Stimulated activated CD8-positive, alpha-beta memory T cell treated with anti-CD3 and anti-CD28 coated beads, Interleukin-7, amount 100 ng/mL, for 24 hours (primary cell): ENCODE data around the gene CHST12.
"Not testable (repeated sequence)": the region's sequence is repeated elsewhere in the genome, so short reads cannot be mapped to it uniquely, and the experiment has no call there.

ENCODE experiments used
- DNase-seq: peaks from one replicate; pipeline ENCODE4 v3.0.0-alpha.2; 2020; ENCODE audit warnings: low read depth

Gene CHST12

DNA sequence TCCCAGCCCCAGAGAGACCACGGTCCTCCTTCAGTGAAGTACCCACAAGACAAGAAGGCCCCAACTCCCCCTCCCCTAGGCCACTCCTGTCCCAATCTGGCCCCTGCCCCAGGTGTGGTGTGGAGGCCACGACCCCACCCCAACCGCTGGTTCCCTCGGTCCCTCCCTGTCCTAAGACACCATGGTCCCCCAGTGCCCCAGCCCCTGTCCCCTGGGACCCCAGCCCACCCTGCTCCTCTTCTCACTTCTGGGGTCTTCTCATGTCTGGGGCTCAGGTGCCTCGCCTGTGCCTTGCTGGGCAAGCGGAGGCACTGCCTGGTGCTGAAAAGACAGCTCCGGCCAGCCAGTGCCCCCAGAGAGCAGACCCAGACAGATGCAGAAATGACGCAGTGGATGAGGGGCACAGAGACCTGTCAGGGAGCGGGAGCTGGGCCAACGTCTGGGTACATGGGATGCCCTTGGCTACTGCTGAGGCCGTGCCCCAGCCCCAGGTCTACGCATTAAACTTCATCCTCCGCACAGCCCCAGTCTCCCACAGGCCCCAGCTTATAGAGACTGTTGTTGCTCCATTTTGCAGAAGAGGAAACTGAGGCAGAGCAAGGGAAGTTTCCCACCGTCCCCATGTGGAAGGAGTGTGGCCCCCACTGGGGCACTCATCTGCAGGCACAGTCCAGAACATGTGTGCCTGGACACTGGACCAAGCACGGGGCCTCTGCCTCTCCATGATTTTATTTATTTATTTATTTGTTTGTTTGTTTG lies 58.0 kb downstream of the CHST12 start:
- no peak for DNase-seq

DNA sequence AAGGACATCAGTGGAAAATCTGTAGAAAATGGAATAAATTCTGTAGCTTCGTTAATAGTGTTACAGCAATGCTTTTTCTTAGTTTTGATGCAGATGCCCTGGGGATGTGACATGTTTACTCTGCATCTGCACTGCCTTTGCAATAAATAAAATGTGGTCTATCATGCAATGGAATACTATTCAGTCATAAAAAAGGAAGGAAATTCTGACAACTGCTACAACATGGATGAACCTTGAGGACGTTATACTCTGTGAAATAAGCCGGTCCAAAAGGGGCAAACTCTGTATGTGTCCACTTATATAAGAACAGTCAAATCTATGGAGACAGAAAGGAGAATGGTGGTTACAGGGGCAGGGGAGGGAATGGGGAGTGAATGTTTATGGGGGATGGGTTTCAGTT lies 59.3 kb downstream of the CHST12 start:
- DNase-seq, result no peak

DNA sequence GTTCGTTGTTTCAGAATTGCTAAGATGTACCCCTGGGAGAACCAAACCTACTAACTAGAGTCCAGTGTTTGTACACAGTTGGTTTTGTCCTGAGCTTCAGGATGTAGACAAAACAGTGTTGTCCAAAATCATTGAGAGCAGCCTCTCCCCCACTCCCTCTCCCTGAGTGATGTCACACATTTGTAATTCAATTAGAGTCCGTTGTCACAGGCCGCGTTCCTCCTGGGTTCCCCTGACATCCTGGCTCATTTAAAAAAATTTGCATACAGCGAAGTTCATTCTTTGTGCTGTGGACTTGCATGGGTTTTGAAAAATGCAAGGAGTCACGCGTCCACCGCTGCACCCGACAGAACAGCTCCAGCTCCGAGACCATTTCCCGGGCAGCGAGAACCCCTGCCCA lies 62.5 kb downstream of the CHST12 start:
- no peak for DNase-seq

DNA sequence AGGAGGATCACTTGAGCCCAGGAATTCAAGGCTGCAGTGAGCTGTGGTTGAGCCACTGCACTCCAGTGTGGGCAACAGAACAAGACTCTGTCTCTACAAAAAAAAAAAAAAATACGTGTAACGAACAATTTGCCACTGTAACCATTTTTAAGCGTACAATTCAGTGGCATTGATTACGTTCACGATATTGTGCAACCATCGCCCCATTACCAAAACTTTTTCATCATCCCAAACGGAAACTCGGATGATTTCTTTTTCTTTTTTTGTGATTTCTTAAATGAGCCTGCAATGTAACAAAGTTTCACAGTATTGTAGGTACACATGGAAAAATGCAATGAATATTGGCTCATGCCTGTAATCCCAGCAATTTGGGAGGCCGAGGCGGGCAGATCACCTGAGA lies 63.3 kb downstream of the CHST12 start:
- no peak for DNase-seq

DNA sequence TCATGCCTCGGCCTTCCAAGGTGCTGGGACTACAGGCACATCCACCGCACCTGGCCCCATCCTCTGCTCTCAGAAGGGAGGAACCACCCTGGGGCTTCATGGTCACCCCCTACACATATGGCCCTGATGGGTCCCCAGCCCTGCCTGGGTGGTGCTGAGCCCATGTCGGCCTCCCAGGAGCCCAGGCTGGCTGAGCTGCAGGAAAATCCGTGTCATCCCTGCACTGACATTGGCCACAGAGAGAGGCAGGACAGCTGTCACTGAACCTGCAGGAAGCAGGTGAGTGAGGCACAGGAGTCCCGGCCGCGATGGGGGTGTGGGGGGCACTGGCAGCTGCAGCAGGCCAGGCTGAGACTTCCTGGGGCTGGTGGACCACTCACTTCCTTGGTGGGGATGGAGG lies 64.8 kb downstream of the CHST12 start:
- no peak for DNase-seq

DNA sequence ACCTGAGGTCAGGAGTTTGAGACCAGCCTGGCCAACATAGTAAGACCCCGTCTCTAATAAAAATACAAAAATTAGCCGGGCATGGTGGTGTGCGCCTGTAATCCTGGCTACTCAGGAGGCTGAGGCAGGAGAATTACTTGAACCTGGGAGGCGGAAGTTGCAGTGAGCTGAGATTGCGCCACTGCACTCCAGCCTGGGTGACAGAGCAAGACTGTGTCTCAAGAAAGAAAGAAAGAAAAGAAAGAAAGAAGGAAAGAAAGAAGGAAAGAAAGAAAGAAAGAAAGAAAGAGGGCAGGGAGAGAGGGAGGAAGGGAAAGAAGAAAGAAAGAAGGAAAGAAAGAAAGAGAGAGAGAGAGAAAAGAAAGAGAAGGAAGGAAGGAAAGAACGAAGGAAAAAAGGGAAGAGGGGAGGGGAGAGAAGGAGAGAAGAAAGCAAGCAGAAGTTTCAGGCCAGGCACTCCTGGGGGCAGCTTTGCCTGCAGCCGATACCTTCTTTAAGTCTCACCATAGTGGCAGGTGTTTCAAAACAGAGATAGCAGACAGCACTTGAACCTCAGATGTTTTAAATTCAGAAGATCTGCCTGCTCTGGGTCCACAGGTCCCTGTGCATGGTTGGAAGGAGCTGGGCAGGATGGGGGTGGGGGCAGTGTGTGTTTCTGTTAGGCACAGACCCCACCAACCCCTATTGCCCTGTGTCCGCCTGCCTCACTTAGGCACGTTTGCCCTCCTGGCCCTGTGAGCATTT lies 66.2 kb downstream of the CHST12 start:
- DNase-seq, result not testable (repeated sequence)

DNA sequence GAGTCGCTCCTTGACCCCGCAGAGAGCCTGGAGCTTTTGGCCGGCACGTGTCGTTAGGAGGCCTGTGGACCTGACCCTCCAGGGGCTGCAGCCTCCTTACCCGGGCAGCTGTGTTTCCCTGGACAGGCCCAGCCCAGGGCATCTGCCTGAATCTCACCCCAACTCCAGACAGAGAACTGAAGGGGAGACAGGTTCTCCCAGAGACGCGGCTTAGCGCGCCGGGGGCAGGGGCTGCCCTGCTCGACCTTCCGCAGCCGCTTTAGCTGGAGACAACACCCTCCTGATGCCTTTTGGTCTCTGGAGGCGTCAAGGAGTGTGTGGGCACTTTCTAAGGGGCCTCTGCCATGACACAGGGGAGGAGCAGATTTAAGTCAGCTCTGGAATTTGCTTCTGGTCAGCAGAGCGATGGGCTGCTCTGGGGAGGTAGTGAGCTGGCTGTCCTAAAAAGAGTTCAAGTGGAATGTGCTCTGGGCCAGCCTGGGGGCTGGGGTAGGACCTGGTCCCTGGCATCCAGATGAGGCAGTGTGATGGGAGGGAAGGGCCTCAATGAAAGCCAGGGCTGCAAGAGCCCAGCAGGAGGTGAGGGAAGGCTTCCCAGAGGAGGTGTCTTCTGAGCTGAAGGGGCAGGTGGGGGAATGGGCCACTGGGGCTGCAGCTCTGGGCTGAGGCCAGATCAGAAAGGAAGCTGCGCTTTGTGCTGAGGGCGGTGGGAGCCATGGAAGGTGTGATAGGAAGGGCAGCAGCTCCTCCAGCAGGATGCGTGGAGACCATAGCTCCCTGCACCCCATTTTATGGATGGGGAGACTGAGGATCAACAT lies 67.0 kb downstream of the CHST12 start:
- DNase-seq, result no peak

DNA sequence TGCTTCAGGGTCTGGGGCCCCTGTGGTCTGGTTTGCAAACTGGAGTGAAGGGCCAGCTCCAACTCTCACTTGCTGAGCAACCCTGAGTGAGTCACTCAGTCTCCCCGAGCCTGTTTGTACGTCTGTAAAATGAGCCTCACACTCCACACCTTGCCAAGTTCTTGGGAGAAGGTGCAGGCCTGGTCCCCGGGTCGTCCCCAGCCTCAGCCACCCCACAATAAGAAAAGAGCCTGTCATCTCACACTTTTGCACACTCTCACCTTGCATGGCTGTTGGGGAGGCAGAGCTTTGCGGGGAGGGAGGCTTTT lies 67.6 kb downstream of the CHST12 start:
- DNase-seq, result no peak

DNA sequence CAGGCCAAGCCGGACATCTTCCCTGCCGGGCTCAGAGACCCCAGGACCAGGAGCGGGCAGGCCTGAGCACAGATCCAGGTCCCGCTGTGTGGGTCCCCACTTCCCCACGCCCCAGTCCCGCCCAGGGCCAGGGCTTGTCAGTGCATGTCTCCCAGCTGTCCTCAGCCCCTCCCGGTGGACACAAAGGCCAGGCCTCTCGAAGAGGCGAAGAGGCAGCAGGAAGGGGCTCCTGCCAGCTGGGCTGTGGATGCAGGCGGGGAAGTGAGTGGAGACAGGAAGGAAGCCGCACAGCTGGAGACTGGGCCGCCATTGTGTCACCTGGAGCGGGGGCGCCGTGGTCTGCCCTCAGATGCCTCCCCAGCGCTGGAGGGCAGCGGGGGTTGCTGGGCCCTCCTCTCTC lies 68.0 kb downstream of the CHST12 start:
- no peak for DNase-seq

DNA sequence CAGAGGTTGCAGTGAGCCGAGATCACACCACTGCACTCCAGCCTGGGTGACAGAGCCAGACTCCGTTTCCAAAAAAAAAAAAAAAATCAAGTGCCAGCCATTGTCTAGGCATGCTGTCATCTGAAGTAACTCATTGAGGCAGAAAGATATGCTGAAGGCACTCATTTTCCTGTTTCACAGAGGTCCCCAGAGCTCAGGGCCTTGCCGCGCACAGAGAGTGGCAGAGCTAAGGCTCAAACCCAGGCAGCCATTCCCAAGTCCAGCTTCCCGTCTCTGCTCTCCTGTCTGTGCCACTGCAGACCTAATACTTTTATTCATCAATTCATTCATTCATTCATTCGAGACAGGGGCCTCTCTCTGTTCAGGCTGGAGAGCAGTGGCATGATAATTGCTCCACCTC lies 69.3 kb downstream of the CHST12 start:
- DNase-seq, result no peak

DNA sequence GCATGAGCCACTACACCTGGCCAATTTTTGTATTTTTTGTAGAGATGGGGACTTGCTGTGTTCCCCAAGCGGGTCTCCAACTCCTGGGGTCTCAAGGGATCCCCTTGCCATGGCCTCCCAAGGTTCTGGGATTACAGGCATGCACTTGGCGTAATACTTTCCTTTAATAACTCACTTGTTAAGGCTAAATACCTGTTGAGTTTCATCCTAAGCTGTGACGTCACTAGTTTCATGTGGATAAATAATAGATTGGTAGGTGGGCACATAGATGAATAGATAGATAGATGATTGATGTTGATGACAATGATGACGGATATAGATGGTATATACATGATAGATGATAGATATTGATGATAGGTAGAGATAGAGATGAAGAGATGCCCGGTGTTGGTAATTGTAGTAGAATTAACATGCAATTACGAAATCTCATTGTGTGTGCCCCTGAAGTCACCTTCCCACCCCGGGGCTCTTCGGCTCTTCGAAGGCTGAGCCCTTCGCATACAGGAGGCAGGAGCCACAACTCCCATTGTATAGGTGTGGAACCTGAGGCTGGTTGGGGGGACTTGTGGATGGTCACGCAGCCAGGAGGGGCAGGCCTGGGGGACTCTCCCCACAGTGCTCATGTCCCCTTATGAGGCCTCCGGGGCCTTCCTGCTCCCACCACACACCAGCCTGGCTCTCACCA lies 70.2 kb downstream of the CHST12 start:
- no peak for DNase-seq

DNA sequence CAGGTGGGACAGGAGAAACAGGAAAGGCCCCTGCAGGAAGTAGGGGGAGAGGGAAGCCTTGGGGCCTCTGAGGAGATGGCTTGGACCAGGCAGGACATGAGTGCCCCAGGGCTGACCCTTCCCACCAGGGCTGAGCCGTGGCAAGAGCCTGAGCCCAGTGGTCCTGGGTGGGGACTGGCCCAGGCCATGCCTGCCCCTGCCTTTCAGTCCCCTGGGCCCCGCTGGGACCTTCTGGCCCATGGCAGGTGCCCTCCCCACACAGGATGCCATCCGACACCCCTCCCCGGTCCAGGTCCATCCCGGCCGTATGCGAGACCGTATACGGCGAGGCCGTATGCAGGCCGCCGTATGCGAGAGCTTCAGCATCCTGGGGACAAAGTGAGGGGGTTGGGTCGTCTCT lies 70.8 kb downstream of the CHST12 start:
- no peak for DNase-seq

DNA sequence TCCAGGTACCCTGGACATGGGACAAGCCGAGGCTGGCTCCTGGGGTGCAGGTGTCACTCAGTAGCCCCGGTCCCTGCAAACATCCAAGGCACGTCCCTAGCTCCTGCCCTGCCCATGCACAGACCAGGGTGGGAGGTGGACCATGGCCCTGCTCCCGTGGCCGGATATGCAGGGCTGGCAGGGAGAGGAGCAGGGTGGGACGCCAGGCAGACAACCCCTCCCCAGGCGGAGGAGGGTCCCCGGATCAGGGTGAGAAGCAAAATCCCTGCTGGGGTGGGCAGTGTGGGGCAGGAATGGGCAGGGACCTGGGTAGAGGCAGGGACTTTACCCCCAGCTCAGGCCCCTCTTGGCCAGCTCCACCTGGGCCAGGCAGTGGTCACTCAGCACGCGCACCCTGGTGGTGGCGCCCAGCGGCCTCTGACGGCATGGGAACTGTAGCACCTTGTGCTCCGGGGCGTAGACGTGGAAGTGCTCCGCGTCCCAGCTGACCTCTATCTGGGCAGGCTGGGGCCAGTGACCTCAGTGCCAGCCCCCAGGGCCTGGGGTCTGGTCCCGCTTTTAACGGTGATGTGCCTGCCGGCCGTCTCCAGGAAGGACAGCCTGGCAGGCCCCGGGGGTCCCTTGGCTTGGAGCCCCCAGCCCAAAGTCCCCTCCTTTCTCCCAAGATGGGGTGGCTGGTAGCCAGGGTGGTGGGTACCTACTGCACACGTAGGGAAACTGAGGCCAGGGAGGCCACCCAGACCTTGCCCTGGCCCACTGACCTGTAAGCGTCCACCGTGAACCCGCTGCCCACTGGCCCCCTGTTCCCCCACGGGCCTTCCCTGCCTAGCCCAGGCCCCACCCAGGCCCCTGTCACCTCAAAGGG lies 71.6 kb downstream of the CHST12 start:
- DNase-seq, result no peak

DNA sequence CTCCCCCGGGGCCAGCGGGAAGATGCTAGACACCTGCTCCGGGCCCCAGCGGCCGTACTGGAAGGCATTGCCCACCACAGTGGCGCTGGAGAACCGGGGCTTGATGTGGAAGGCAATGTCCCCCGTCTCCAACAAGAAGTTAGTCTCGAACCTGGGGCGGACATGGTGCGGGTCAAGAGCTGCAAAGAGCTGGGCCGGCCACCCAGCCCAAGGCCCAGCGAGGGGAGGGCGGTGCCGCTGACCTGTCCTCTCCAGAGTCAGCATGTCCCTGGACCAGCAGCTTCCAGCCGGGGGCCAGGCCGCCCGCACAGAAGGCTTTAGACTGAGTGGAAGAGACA lies 72.2 kb downstream of the CHST12 start:
- DNase-seq, result no peak

DNA sequence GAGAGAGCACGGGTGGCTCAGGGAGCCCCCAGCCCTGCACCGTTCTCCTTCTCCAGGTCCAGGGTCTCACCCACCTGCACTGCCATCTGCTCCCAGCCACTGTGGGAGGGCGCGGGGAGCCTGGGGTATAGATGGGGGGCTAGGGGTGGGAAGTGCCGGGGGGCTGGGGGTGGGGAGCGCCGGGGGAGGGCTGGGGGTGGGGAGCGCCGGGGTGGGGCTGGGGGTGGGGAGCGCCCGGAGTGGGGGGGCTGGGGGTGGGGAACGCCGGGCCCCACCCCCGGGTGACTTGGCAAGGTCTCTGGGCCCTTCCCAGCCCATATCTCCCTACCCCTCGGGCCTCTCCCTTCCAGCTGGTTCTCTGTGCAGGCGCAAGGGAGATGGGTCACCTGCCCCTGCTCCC lies 72.9 kb downstream of the CHST12 start, which contains the start of gene GRIFIN:
Gene GRIFIN (minus strand): TSS at position 101 of the 400 bp plus-strand sequence. CDS start 15 bp downstream, at position 86.
- DNase-seq, result no peak

DNA sequence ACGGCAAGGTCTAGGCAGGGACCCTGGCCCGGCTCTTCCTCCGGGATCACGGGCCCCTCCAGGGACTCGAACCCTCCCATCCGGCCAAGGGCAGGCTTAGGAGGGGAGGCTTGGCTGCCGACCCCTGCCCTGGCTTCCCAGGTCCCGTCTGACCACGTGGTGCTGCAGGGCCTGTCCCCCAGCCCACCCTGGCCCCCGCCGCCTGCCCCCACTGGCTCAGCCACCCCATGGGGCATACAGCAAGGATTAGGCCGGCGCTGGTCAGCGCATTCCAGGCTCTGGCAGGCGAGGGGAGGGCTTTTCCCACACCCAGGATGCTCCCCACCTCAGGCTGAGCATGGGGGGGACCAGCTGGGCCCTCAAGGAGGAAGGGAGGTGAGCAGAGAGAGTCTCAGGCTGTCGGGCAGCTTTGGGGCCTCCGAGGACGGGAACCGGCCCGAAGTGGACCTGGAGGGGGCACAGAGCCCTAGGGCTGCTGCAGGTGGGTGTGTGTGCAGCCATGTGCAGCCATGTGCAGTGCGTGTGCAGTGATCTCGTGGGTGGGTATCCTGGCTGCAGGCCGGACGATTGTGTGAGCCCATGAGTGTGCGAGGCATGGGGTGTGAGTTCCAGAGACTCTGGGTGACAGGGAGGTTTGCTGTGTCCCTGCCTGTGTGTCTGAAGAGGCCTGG lies 73.5 kb downstream of the CHST12 start:
- DNase-seq, result no peak

DNA sequence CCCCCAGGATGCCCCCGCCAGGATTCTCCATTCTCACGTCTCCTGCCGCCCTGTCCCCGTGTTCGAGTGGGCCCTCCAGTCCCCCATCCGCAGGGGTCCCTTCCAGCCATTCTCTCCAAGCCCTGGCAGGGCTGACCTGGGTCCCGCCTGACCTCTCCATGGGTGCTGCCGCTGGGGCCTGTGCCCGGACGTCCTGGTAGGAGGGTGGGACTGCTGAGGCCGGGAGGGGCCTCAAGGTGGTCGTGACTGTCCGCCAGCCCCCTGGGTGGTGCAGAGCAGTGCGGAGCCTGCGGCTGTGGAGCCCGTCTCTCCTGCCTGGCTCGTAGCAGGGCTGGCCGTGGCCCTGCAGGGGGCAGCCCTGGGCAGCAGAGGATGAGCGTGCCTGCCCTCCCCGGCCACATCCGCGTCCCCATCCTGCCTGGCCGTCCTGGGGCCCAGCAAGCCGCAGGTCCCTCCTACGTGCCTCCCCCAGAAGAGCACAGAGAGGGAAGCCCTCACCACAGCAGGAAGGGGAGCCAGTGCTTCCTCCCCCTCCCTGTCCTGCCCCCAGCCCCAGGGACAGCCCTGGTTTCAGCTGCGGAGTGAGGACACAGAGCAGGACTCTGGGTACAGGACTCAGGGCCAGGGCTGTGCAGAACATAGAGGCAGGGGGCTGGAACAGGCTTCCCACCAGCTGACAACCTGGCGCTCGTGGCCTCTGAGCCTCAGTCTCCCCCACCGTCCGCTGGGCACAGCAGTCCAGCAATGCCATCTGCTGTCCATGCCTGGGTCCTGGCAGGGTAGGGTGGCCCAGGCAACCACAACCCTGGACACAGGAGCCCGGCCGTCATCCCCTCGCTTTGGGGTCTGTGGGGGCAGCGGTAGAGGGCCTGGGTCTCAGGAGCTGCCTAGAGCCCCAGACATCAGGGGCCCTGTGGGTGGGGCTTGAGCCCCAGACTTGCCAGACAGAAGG lies 74.3 kb downstream of the CHST12 start:
- peak; percentile 10 for DNase-seq

DNA sequence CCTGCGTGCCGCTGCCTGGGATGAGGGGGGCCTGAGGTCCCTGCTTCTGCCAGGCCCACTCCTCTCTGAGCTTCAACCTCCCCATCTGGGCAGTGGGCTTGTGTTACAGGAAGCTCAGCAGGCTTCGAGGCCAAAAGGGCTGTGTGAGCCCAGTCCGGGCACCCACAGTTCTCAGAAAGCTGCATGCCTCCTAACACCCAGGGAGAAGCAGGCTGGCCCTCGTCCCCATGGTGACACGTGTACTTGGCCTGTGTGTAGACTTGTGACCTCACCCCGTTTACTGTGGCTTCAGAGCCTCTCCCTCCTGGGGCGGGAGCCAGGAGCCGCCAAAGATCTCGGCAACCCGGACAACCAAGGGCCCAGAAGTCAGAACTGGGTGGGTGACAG lies 75.0 kb downstream of the CHST12 start:
- no peak for DNase-seq

DNA sequence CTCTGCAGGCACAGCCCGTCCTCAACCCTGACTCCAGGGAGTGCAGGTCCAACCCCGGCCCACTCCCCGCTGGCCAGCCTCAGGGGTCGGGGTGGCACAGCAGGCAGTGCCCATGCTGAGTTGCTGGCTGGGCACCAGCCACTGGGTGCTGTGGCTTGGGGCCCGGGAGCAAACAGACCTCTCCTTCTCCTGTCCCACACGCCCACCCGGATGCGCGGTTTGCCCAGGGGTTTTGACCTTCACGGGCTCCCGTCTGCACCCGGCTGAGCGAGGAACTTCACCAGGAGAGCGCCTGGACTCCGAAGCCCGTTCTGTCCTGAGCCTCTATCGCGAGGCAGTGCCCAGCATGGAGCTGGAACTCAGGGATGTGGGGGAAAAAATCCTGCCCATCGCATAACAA lies 75.4 kb downstream of the CHST12 start:
- DNase-seq, result no peak
